Endometrium (tissue), 2 donors: Measurements from ENCODE around the gene KCNS1.

ENCODE experiments used
- FAIRE-seq: peaks from 2 replicates; lab custom pipeline; 2012; peaks lifted over from hg19 to GRCh38; lab: Jason Lieb, UNC
- donor health status: control.
- donor health status: control.

The KCNS1 gene

DNA sequence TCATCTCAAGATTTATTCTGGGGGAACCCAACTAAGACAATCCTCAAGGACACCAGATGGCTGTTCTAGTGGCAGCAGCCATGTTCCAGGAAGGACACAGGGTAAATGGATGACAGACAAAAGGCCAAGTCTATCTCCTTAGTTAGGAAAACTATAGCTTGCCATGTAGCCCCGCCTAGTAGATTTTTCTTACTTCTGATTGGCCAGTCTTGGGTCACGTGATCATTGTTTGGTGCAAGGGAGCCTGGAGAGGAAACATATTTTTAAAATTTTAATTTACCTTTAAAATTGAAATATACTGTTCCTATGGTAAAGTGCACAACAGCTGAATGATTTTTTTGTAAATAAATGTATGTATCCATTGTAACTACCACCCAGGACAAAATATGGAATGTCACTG is 4.4 kb upstream of the KCNS1 start:
- FAIRE-seq: no peak

GRCh38 chr20:45104786-45105185 is 3.9 kb upstream of the KCNS1 start:
- FAIRE-seq: no peak

DNA sequence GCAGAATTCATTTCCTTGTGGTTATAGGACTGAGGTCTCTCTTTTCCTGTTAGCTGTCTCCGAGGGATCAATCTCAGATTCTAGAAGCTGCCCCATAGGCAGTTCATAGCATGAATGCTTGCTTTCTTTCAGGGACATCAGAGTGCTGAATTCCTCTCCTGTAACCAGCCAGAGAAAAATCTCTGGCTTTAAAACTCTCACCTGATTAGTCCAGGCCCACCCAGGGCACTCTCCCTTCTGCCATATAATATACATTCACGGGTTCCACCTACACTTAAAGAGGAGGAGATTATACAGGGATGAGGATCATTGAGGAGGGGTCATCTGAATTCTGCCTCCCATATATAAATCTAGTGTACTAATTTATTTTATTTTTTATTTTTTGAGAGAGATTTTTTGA is 2.1 kb upstream of the KCNS1 start:
- no peak for FAIRE-seq

DNA sequence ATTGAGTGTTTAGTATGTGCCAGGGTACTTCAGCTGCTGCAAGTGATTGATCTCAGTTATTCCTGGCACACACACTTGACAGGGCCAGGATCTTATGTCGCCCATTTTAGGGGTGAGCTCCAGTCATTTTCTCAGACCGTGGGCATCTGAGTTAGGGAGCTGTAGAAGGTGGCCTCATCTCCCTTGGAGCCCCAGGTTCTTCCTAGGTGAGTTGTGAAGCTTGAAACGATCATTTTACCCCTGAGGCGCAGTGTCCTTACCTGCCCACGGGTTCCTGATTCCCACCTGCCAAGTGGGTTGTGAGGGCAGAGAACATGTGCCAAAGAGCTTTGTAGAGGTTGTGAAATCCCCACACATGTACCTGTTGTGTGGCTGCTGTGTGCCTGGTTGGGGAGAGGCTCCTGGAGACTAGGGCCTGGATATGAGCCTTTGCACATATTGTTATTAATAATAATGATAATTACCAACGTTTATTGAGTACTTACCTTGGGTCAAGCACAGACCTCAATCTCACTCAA is 465 bp upstream of the KCNS1 start:
- no peak for FAIRE-seq

DNA sequence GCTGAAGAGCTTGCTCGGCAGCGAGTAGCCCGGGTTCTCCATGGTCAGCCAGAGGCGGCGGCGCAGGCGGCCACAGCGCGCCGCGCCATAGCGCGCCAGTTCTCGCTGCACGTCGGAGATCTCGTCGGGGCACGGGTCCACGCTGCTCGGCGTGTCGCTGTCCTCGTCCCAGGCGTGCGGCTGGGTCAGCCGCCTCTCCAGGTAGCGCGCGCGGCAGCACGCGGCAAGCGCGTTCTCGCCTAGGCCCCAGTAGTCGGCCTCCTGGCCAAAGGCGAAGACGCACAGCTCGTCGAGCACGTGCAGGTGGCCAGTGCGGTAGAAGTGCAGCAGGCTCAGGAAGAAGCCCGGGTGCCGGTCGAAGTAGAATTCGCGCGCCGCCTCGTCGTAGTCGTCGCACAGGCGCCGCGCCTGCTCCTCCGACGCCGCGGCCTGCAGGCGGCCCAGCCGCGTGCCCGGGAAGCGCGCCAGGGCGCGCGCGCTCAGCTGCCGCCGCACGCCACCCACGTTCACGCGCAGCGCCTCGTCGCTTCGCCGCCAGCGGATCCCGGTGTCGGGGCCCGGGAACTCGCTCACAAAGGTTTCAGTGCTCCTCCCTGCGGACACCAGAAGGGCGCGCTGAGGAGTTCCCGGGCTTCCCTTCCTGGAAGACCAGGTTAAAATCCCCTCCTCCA is 2.7 kb downstream of the KCNS1 start:
- FAIRE-seq: no peak

GRCh38 chr20:45097485-45098102 is 3.3 kb downstream of the KCNS1 start:
- FAIRE-seq: no peak

GRCh38 chr20:45096781-45097180 is 4.1 kb downstream of the KCNS1 start:
- no peak for FAIRE-seq

GRCh38 chr20:45095805-45096238 is 5.1 kb downstream of the KCNS1 start:
- no peak for FAIRE-seq

GRCh38 chr20:45094864-45095574 is 5.9 kb downstream of the KCNS1 start:
- no peak for FAIRE-seq

- no peak for FAIRE-seq
Measured at GRCh38 chr20:45094201-45094600, 6.7 kb downstream of the KCNS1 start.

DNA sequence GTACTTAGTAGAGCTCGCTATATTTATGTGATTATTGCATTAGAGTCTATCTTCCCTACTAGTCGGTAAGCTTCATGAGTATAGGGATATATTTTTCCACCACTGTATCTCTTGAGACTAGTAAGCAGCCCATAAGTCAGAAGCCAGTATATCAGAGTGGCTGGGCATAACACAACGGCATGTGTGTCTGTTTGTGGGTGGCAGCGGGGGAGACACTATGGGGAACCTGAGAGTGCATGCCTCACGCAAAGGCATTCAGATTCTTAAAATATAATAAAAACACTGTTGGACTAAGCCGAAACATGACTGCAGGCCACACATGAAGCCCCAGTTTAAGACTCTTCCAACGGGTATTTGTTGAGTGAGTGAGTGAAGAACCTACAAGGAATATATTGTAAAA is 8.0 kb downstream of the KCNS1 start:
- no peak for FAIRE-seq

DNA sequence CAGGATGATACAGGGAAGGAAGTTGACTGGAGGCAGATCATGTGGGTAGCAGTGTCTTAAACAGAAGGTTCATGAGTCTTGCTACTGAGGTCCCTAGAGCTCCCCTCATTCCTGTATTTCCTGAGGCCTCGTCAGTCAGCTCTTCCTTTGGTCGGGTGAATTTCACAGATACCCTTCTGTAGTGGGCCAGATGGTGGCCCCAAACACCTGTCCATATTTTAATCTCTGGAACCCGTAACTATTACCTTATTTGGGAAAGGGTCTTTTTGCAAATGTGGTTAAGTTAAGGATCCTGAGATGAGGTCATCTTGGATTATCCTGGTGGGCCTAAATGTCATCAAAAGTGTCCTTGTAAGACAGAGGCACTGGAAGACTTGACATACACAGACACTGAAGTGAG is 9.6 kb downstream of the KCNS1 start:
- no peak for FAIRE-seq

GRCh38 chr20:45090481-45090880 is 10.4 kb downstream of the KCNS1 start:
- FAIRE-seq: no peak

DNA sequence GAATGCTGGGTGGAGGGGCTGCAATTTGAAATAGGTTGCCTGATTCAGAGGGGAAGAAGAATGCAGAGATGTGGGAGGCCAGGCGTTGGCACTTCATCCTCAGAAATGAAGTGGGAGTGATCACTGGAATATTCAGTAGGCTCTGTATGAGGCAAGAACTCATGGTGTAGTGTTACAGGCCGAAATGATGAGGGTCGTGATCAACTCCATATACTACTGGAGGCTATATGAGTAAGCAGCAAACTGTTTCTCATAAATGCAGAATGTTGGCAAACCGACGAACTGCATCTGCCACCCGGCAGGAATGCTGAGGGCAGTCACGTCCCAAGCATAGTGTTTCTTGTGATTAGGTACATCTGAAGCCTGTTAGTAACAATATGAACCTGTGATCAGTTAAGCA is 12.7 kb downstream of the KCNS1 start:
- FAIRE-seq: no peak

GRCh38 chr20:45087814-45088213 is 13.1 kb downstream of the KCNS1 start:
- FAIRE-seq: no peak

GRCh38 chr20:45087097-45087790 is 13.7 kb downstream of the KCNS1 start:
- no peak for FAIRE-seq

DNA sequence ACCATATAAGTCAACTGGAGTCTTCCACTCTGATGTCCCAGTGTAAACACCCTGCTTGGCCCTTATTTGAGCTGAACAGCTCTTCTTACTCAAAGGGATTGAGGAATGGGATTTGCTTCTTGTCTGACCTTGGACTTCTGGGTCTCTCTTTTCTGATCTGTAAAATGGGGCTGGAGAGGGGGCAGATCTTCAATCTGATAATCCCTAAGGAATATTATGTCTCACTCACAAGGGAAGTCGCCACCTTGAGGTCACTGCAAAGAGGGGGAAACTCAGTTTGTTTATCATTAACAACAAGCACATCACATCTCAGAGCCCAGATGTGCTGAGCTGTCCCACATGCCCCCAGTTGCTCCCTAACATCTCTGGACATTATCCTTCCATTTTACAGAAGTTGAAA is 15.1 kb downstream of the KCNS1 start:
- no peak for FAIRE-seq

GRCh38 chr20:45085289-45085688 is 15.6 kb downstream of the KCNS1 start:
- FAIRE-seq: no peak

- no peak for FAIRE-seq
Measured at GRCh38 chr20:45083127-45083526, 17.8 kb downstream of the KCNS1 start.

GRCh38 chr20:45082468-45082867 is 18.5 kb downstream of the KCNS1 start:
- no peak for FAIRE-seq

DNA sequence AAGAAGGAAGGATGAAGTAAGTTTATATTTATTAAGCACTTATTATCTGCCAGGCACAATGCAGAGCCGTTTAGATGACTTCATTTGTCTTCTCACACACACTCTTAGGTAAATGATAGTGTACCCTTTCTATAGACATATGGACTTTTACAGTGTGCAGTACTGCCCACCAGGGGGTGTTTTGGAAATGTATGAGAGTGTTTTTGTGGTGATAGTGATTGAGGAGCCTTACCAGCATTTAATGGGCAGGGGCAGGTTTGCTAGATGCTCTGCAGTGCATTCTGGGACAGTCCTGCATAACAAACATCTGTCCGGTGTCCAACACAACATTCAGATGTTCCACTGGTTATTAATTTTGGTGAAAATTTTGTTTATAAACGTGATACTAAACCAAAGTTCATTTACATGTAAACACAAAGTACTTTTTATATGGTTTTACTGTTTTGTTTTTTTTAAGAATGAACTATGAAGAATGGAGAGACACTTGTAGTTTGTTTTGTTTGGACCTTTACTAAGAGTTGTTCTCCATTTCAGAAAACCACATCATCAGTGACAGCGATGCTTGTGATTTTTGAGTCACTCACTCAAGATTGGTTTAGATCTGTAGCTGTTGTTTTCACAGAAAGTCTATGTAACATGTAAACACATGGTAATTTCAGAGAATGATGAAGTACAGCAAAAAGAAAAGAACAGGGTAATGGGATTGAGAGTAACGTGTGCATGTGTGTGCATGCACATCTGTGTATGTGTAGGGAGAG is 19.9 kb downstream of the KCNS1 start:
- FAIRE-seq: no peak

- no peak for FAIRE-seq
Measured at GRCh38 chr20:45077559-45077958, 23.4 kb downstream of the KCNS1 start.
